Stimulated activated CD8-positive, alpha-beta memory T cell treated with anti-CD3 and anti-CD28 coated beads, Interleukin-15, amount 100 ng/mL, for 48 hours (primary cell): ENCODE data around the gene PEX16.

Source experiments
- DNase-seq, 2 donors: peaks; one replicate each; pipeline ENCODE4 v3.0.0-alpha.2; 2020; ENCODE audit warnings: low read depth in 2 of 2

PEX16 gene

DNA sequence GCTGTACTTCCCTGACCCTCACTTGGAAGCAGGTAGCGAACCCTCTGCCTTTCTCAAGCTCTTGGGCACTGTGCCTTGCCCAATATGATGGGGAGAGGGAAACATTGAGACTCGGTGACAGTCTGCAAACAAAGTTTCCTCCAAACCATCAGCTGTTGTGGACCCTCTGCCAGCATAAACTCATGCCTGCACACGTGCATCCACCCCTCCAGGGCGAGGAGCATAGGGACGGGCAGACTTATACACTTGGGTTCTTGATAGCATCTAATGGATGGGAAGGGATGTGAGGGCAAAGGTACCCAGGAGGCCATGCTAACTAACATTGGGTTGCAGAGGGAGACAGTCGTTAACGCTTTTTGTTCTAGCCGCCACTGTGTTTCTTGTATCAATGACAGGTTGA is 40.5 kb downstream of the PEX16 start:
- DNase-seq = no peak

- no peak for DNase-seq
These were observed 41.3 kb downstream of the PEX16 start for GRCh38 chr11:45876401-45876800.

GRCh38 chr11:45872651-45873356 is 44.9 kb downstream of the PEX16 start:
- DNase-seq = peak; percentile 10 to 19

DNA sequence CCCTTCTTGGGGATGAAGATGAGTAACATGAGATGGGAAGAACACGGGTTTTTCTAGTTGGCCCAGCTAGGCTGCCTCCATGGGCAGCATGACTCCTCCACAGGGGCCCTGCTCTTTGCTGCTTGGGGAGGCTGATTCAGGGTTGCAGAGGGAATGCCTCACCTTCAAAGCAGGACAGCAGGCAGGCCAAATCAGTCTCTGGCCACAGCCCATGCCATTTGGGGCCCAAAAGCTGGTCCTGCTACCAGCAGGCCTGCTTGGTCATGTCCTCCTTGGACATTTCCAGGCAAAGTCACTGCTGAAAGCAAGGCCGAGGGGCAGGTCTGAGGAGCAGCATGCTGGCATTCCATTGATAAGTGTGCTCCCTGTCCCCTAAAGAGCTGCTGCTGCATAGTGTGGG is 46.0 kb downstream of the PEX16 start:
- DNase-seq = no peak

DNA sequence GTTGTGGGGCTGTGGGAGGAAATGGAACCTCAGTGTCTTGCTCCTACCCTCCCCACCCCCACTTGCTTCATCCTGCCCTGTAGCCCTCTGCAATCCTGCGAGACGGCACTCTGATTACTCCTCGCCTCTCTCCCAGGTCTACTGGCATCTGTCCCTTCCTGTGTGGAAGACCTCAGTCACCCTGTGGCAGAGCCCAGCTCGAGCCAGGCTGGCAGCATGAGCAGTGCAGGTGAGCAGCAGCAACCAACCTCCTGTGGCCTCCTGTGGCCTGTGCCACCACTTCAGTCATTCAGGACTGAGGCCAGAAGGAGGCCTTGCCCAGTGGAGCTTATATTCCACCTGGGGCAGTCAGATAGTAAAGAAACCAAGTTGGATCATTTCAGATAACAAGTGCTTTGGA is 47.0 kb downstream of the PEX16 start:
- DNase-seq = no peak

- no peak for DNase-seq
These were observed 48.1 kb downstream of the PEX16 start for GRCh38 chr11:45869551-45869950.

- DNase-seq = no peak
These were observed 53.6 kb downstream of the PEX16 start for GRCh38 chr11:45864041-45864440.

- DNase-seq = no peak
These were observed 56.7 kb downstream of the PEX16 start for GRCh38 chr11:45860764-45861510.

GRCh38 chr11:45860348-45860747 is 57.3 kb downstream of the PEX16 start:
- no peak for DNase-seq
